ENCODE measurements around the gene PCIF1. TPM values are rescaled to one million over a fixed set of nuclear protein-coding genes. Genes with fewer than 3 reads are reported as not detected.

The PCIF1 gene
- total RNA-seq, 1 donor from 2014 or later, result 6.3 TPM

DNA sequence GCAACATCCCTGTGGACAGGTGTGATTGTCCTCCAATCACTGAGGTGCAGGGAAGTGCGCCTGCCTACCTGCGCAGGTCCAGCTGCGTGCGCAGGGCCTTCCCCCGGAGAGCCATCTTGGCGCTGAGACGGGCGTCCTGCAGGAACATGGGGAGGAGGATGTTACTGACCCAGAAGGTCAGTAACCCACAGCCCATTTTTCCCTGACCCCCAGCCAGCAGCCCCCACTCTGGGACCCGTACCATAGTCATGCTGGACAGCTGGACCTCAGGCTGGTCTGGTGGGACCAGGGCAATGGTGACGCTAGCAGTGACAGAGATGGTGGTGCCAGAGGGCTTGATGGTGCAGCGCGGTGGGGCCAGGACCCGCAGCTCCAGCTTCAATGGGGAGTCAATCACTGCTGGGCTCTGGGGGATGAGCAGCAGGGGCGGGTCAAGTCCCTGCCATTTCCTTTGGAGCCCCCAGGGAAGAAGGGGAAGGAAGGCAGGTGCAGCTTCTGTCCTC, 32.2 kb upstream of the PCIF1 start:
- H3K36me3 ChIP-seq (ENCODE audit: control insufficient read depth, insufficient read depth, low read length), result peaks cover 18% of the 10 kb centered on the region
- no peak overlapping the region for H3K4me3 ChIP-seq (ENCODE audit: low read depth, low read length)
- TF ChIP-seq, protein P1, sequence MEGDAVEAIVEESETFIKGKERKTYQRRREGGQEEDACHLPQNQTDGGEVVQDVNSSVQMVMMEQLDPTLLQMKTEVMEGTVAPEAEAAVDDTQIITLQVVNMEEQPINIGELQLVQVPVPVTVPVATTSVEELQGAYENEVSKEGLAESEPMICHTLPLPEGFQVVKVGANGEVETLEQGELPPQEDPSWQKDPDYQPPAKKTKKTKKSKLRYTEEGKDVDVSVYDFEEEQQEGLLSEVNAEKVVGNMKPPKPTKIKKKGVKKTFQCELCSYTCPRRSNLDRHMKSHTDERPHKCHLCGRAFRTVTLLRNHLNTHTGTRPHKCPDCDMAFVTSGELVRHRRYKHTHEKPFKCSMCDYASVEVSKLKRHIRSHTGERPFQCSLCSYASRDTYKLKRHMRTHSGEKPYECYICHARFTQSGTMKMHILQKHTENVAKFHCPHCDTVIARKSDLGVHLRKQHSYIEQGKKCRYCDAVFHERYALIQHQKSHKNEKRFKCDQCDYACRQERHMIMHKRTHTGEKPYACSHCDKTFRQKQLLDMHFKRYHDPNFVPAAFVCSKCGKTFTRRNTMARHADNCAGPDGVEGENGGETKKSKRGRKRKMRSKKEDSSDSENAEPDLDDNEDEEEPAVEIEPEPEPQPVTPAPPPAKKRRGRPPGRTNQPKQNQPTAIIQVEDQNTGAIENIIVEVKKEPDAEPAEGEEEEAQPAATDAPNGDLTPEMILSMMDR (IDR thresholded peaks at IDR 0.05; ENCODE audit: insufficient read depth, low read length, severe bottlenecking), result no peak
- no peaks in the 10 kb centered on the region for H3K27me3 ChIP-seq (ENCODE audit: control insufficient read depth, insufficient read depth, low read length)
- DNase-seq (ENCODE audit: low read depth) (no peak), FAIRE-seq (no peak)

DNA sequence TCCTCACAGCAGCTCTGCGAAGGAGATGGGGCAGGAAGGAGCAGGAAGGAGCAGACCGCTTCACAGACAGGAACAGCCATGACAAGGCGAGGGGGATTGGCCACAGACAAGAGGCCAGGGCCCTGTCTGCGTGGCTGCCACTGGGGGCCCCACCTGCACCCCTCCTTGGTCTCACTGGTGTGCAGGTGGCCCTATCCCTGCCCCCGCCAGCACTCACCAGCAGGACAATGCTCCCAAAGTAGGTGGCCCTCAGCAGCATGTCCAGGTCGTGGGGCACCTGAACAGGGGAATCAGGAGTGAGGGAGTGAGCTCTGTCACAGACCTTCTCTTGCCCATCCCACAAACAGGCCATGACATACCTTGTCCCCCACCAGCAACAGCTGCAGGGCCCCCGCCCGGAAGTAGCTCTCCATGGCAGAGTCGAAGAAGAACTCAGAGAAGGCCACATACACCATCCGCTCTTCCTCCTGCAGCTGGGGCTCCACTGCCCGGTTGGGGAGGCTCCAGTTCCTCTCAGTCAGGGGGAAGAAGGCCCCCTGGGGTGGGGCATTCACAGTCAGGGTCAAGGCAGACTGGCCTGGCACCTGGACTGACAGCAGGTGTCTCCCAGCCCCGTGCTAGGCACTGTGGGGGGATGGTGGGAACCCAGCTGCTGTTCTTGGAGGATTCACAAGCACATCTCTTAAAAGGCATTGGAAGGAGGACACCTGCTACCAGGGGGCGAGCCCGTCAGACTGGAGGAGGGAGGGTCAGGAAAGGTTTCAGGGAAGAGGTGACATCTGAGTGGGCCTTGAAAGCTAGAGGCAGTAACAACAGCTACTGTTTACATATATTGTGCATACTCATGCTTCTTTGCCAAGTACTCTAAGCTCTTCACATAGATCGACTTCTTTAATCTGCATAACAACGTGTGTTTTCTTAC, 29.6 kb upstream of the PCIF1 start:
- FAIRE-seq (no peak), DNase-seq (ENCODE audit: low read depth) (no peak)
- no peaks in the 10 kb centered on the region for H3K27me3 ChIP-seq (ENCODE audit: control insufficient read depth, insufficient read depth, low read length)
- TF ChIP-seq, protein P1 (IDR thresholded peaks at IDR 0.05; ENCODE audit: insufficient read depth, low read length, severe bottlenecking), result no peak
- H3K4me3 ChIP-seq (ENCODE audit: low read depth, low read length), result no peak overlapping the region
- H3K36me3 ChIP-seq (ENCODE audit: control insufficient read depth, insufficient read depth, low read length), result peaks cover 11% of the 10 kb centered on the region

DNA sequence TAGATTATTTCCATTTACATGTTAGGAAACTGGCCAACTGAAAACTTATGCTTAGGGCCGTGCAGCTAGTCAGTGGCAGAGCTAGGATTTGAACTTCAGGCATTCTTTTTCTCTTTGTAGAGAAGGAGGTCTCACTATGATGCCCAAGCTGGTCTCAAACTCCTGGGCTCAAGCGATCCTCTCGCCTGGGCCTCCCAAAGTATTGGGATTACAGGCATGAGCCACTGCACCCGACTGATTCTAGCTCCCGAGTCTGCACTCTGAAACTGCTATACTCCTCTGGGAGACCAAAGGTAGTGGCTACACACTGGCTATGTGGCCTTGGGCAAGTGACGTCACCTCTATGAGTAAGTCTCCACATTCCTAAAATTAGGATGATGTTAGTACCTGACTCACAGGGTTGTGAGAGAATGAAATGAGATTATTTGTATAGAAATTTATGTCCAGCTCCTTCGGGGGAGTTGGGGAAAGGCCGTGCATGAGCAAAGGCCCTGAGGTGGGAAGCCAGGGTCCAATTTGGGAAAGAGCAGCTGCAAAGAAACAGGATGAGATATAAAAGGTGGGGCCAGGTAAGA, 28.9 kb upstream of the PCIF1 start:
- H3K27me3 ChIP-seq (ENCODE audit: control insufficient read depth, insufficient read depth, low read length), result no peaks in the 10 kb centered on the region
- no peak overlapping the region for H3K4me3 ChIP-seq (ENCODE audit: low read depth, low read length)
- TF ChIP-seq, protein P1 (IDR thresholded peaks at IDR 0.05; ENCODE audit: insufficient read depth, low read length, severe bottlenecking), result no peak
- peaks cover 11% of the 10 kb centered on the region for H3K36me3 ChIP-seq (ENCODE audit: control insufficient read depth, insufficient read depth, low read length)
- DNase-seq (ENCODE audit: low read depth) (peak; percentile 93), FAIRE-seq (no peak)

DNA sequence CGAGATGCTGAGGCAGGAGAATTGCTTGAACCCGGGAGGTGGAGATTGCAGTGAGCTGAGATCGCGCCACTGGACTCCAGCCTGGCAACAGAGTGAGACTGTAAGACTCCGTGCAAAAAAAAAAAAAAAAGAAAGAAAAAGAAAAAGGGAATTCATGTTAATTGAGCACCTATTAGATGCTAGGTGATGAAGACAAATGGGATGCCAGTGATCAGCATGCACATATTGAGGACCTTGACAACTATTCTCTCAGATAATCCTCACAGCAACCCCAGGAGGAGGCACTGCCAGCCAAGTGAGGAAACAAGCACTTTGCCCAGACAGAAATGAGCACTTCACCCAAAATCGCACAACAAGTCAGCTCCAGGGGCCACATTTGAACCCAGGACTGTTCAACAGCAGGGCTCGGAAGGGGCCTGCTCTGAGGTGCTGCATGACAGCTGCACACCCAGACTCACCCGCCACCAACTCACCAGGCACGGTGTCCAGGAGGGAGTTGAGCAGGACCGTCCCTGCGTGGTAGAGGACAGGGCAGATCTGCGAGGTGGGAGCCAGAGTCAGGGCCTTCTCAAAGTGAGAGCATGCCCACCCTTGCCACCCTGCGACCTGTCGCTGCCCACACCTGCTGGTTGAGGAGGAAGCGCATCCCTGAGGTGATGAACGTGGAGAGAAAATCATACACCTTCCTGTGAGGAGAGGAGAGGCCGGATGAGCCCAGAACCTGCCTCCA, 27.1 kb upstream of the PCIF1 start:
- TF ChIP-seq, protein P1 (IDR thresholded peaks at IDR 0.05; ENCODE audit: insufficient read depth, low read length, severe bottlenecking), result no peak
- no peak for DNase-seq (ENCODE audit: low read depth)

DNA sequence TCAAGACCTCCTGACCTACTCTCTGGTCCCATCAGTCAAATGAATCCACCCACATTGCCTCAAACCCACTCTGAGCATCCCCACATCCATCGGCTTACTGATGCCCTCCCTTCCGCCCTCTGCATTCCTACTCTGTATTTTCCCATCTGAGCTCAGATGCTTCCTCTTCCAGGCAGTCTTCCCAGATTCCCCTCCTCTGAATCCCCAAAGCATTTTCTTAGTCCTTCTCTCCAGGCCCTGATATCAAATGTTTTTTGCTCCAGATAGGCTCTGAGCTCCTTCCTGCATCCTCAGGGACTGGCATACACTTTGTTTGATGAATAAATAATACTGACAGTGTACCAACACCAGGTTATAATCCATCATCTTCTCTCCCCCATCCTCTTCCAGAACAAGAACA, 26.4 kb upstream of the PCIF1 start:
- Histone ChIP-seq H3K36me3 (ENCODE audit: control insufficient read depth, insufficient read depth, low read length) (peaks cover 6% of the 10 kb centered on the region), H3K27me3 (ENCODE audit: control insufficient read depth, insufficient read depth, low read length) (no peaks in the 10 kb centered on the region), H3K4me3 (ENCODE audit: low read depth, low read length) (no peak overlapping the region)
- FAIRE-seq (no peak), DNase-seq (ENCODE audit: low read depth) (no peak)
- TF ChIP-seq, protein P1 (IDR thresholded peaks at IDR 0.05; ENCODE audit: insufficient read depth, low read length, severe bottlenecking), result no peak

More for the DNA sequence above, 27.1 kb upstream of the PCIF1 start:
- no peaks in the 10 kb centered on the region for H3K27me3 ChIP-seq (ENCODE audit: control insufficient read depth, insufficient read depth, low read length)
- peaks cover 8% of the 10 kb centered on the region for H3K36me3 ChIP-seq (ENCODE audit: control insufficient read depth, insufficient read depth, low read length)
- no peak for FAIRE-seq
- H3K4me3 ChIP-seq (ENCODE audit: low read depth, low read length), result no peak overlapping the region
